Spinal cord (tissue), 10 donors: ENCODE data around the gene RNLS. TPM values are rescaled to one million over a fixed set of nuclear protein-coding genes. Genes with fewer than 3 reads are reported as not detected.

Experiments used
- DNase-seq, 6 donors: peaks; one replicate each; pipeline versions ENCODE4 v3.0.0 to v3.0.0-alpha.2; 2013 to 2015; ENCODE audit warnings: low spot score in 6 of 6, low read depth in 4 of 6
- H3K27ac ChIP-seq: one replicate; pipeline ENCODE4 v1.5.1; 2013; ENCODE audit warnings: low read depth, low read length, control low read depth
- H3K27me3 ChIP-seq: one replicate; pipeline ENCODE4 v1.6.1; 2013; ENCODE audit warnings: low read length; ENCODE audit not compliant: control insufficient read depth, insufficient read depth
- H3K36me3 ChIP-seq: one replicate; pipeline ENCODE4 v1.6.1; 2013; ENCODE audit warnings: low read length; ENCODE audit not compliant: control insufficient read depth, insufficient read depth
- H3K4me1 ChIP-seq: one replicate; pipeline ENCODE4 v1.6.1; 2013; ENCODE audit warnings: low read length; ENCODE audit not compliant: control insufficient read depth, insufficient read depth
- H3K4me3 ChIP-seq: one replicate; pipeline ENCODE4 v1.5.1; 2013; ENCODE audit warnings: low read depth, low read length, control low read depth
- H3K9me3 ChIP-seq: one replicate; pipeline ENCODE4 v1.6.1; 2013; ENCODE audit warnings: low read length; ENCODE audit not compliant: control insufficient read depth, insufficient read depth
- WGBS: methylation state at CpG from one replicate; pipeline ENCODE4 v1.1.5; 2013; ENCODE audit warnings: missing lambda C conversion rate; ENCODE audit not compliant: insufficient coverage; 5-methylcytosine and 5-hydroxymethylcytosine counted together
- polyA plus RNA-seq, 2 donors: library from polyadenylated mRNA; unstranded; fragments of 120-200 nt; gene quantifications; one replicate each; pipeline ENCODE4 v1.2.1, GENCODE V29; 2013; ENCODE audit not compliant: insufficient read length in 2 of 2
- total RNA-seq, 2 donors: library from RNA; depleted of rRNA in 1 of 2; stranded (reverse); fragments of 120-200 nt in 1 of 2; fragments of >200 nt in 1 of 2; gene quantifications; one replicate each; pipeline versions ENCODE4 v1.2.3 to v1.2.4, GENCODE V29; 2013 to 2014
- donor health status: healthy.

Gene RNLS
- total and polyA plus RNA-seq, 4 donors, result 6.1 to 16.1 (median 7.7) TPM

- no peaks in the 10 kb centered on the region for H3K4me1 ChIP-seq
- no peaks in the 10 kb centered on the region for H3K27me3 ChIP-seq
- WGBS, result no CpG with 5 or more reads among the region's 1 CpG
- no peaks in the 10 kb centered on the region for H3K36me3 ChIP-seq
- no peaks in the 10 kb centered on the region for H3K9me3 ChIP-seq
- H3K4me3 ChIP-seq, result no peak overlapping the region
- no peak overlapping the region for H3K27ac ChIP-seq
- no peak for DNase-seq
Measured at GRCh38 chr10:88557256-88557655, 25.9 kb downstream of the RNLS start.

- H3K4me1 ChIP-seq, result no peaks in the 10 kb centered on the region
- no peaks in the 10 kb centered on the region for H3K9me3 ChIP-seq
- no peak overlapping the region for H3K27ac ChIP-seq
- DNase-seq, result no peak
- H3K36me3 ChIP-seq, result no peaks in the 10 kb centered on the region
- H3K4me3 ChIP-seq, result no peak overlapping the region
- no peaks in the 10 kb centered on the region for H3K27me3 ChIP-seq
- WGBS, result 94% methylated on average over 4 of the region's 7 CpGs
Measured at GRCh38 chr10:88555190-88555908, 27.8 kb downstream of the RNLS start.

- DNase-seq, result peak; percentile 43 to 93 (median 60)
- no CpG with 5 or more reads among the region's 2 CpGs for WGBS
- Histone ChIP-seq H3K36me3 (no peaks in the 10 kb centered on the region), H3K27me3 (no peaks in the 10 kb centered on the region), H3K9me3 (no peaks in the 10 kb centered on the region), H3K4me3 (no peak overlapping the region), H3K4me1 (no peaks in the 10 kb centered on the region), H3K27ac (no peak overlapping the region)
Measured at GRCh38 chr10:88553116-88553752, 29.9 kb downstream of the RNLS start.

- H3K27me3 ChIP-seq, result no peaks in the 10 kb centered on the region
- H3K4me3 ChIP-seq, result no peak overlapping the region
- no peak overlapping the region for H3K27ac ChIP-seq
- H3K9me3 ChIP-seq, result no peaks in the 10 kb centered on the region
- H3K4me1 ChIP-seq, result no peaks in the 10 kb centered on the region
- no peak for DNase-seq
- WGBS, result no CpG with 5 or more reads among the region's 2 CpGs
- H3K36me3 ChIP-seq, result no peaks in the 10 kb centered on the region
Measured at GRCh38 chr10:88551246-88551645, 31.9 kb downstream of the RNLS start.

- no peak for DNase-seq
- Histone ChIP-seq H3K9me3 (no peaks in the 10 kb centered on the region), H3K4me3 (no peak overlapping the region), H3K36me3 (no peaks in the 10 kb centered on the region), H3K27me3 (no peaks in the 10 kb centered on the region), H3K4me1 (no peaks in the 10 kb centered on the region), H3K27ac (no peak overlapping the region)
- no CpG with 5 or more reads among the region's 3 CpGs for whole genome bisulfite sequencing
Measured at GRCh38 chr10:88546497-88546896, 36.6 kb downstream of the RNLS start.

GRCh38 chr10:88545359-88545758, 37.8 kb downstream of the RNLS start:
- no peaks in the 10 kb centered on the region for H3K36me3 ChIP-seq
- H3K4me1 ChIP-seq, result no peaks in the 10 kb centered on the region
- 44% methylated on average over 2 of the region's 4 CpGs for WGBS
- DNase-seq, result no peak
- H3K4me3 ChIP-seq, result no peak overlapping the region
- no peak overlapping the region for H3K27ac ChIP-seq
- H3K9me3 ChIP-seq, result no peaks in the 10 kb centered on the region
- no peaks in the 10 kb centered on the region for H3K27me3 ChIP-seq

- H3K27me3 ChIP-seq, result no peaks in the 10 kb centered on the region
- no peaks in the 10 kb centered on the region for H3K36me3 ChIP-seq
- H3K4me1 ChIP-seq, result no peaks in the 10 kb centered on the region
- no peak overlapping the region for H3K27ac ChIP-seq
- no CpG with 5 or more reads among the region's 2 CpGs for WGBS
- no peak for DNase-seq
- H3K4me3 ChIP-seq, result no peak overlapping the region
- no peaks in the 10 kb centered on the region for H3K9me3 ChIP-seq
Measured at GRCh38 chr10:88544140-88544870, 38.8 kb downstream of the RNLS start.

GRCh38 chr10:88542522-88542921, 40.6 kb downstream of the RNLS start:
- no peaks in the 10 kb centered on the region for H3K4me1 ChIP-seq
- WGBS, result 92% methylated on average over 2 of the region's 4 CpGs
- H3K9me3 ChIP-seq, result no peaks in the 10 kb centered on the region
- H3K36me3 ChIP-seq, result no peaks in the 10 kb centered on the region
- H3K27me3 ChIP-seq, result no peaks in the 10 kb centered on the region
- no peak overlapping the region for H3K27ac ChIP-seq
- H3K4me3 ChIP-seq, result no peak overlapping the region
- DNase-seq, result no peak

GRCh38 chr10:88541116-88541626, 41.9 kb downstream of the RNLS start:
- Histone ChIP-seq H3K9me3 (no peaks in the 10 kb centered on the region), H3K4me3 (no peak overlapping the region), H3K27me3 (no peaks in the 10 kb centered on the region), H3K36me3 (no peaks in the 10 kb centered on the region), H3K4me1 (no peaks in the 10 kb centered on the region), H3K27ac (no peak overlapping the region)
- no peak for DNase-seq
- WGBS, result 100% methylated on average over 1 of the region's 5 CpGs
